K562 (cell line): Measurements from ENCODE around the gene EPDR1. TPM values are rescaled to one million over a fixed set of nuclear protein-coding genes. Genes with fewer than 3 reads are reported as not detected.

ENCODE experiments used
- ATAC-seq: fragments of 200-7000 bp; cut with Tn5 transposase; 3 replicates; pipeline ENCODE4 v1.9.1; 2020; ENCODE audit warnings: moderate library complexity
- BruUV-seq: library from RNA; stranded (reverse); fragments of 400-500 nt; replicated peaks from 2 replicates; lab custom pipeline; 2021; lab: Mats Ljungman, UMichigan
- CTCF ChIA-PET: fragments of 300-600 bp; formaldehyde crosslinking; extraction: SDS; loops from one replicate; lab custom pipeline; 2021; ENCODE audit warnings: low intra/inter-chr PET ratio; lab: Yijun Ruan, JAX
- POLR2A ChIA-PET: fragments of 300-600, 350-650 bp; sonication (Branson Sonifier 250); formaldehyde crosslinking; extraction: SDS; loops from one replicate; lab custom pipeline; 2021; ENCODE audit warnings: antibody characterized with exemption, inconsistent platforms; lab: Yijun Ruan, JAX
- DNase-seq, 4 experiments: peaks; one replicate each; pipeline versions ENCODE4 v3.0.0 to v3.0.0-alpha.2; 2011 to 2018; ENCODE audit warnings: low spot score in 3 of 4, mixed read lengths in 3 of 4; ENCODE audit errors: extremely low read depth in 1 of 4
- FAIRE-seq: peaks from 2 replicates; lab custom pipeline; 2011; peaks lifted over from hg19 to GRCh38; lab: Jason Lieb, UNC
- H2AFZ ChIP-seq: 2 replicates; pipeline ENCODE4 v1.6.0; 2011; ENCODE audit warnings: low read depth, low read length, control low read depth, inconsistent platforms
- H3K27ac ChIP-seq: fragments of 200-600 bp; 3 replicates; pipeline ENCODE4 v1.8.0; 2011; ENCODE audit warnings: low read depth, mild to moderate bottlenecking, control low read depth, inconsistent platforms, low read length, moderate library complexity, mixed read lengths; ENCODE audit errors: extremely low read depth
- H3K27me3 ChIP-seq, 2 experiments: fragments of 300-600 bp in 1 of 2; 2 replicates in 1 of 2; 3 replicates in 1 of 2; pipeline versions ENCODE4 v1.6.0 to v1.8.0; 2011; ENCODE audit warnings: inconsistent platforms in 2 of 2, low read length in 2 of 2, mild to moderate bottlenecking in 1 of 2, mixed read lengths in 1 of 2, moderate library complexity in 1 of 2; ENCODE audit not compliant: control insufficient read depth in 2 of 2, insufficient read depth in 2 of 2
- H3K36me3 ChIP-seq: fragments of 300-600 bp; 3 replicates; pipeline ENCODE4 v1.8.0; 2011; ENCODE audit warnings: mild to moderate bottlenecking, low read length, inconsistent platforms; ENCODE audit not compliant: control insufficient read depth, insufficient read depth
- H3K4me1 ChIP-seq, 2 experiments: fragments of 200-600 bp in 1 of 2; replicated peaks in 1 of 2; 2 replicates in 1 of 2; 3 replicates in 1 of 2; pipeline versions ENCODE4 v1.5.1 to v1.8.0; 2011; ENCODE audit warnings: inconsistent platforms in 2 of 2, low read length in 2 of 2, mild to moderate bottlenecking in 1 of 2, mixed read lengths in 1 of 2, moderate library complexity in 1 of 2; ENCODE audit not compliant: control insufficient read depth in 2 of 2, insufficient read depth in 2 of 2
- H3K4me2 ChIP-seq: 2 replicates; pipeline ENCODE4 v1.6.1; 2011; ENCODE audit warnings: low read length, control low read depth, inconsistent platforms, mixed read lengths; ENCODE audit not compliant: insufficient read depth
- H3K4me3 ChIP-seq: fragments of 200-600 bp; sonication (generic), shearing (Covaris generic); 2 replicates; pipeline ENCODE4 v1.5.1; 2016; ENCODE audit warnings: control low read depth, inconsistent platforms
- H3K79me2 ChIP-seq: fragments of 200-600 bp; 3 replicates; pipeline ENCODE4 v1.8.0; 2011; ENCODE audit warnings: low read length, inconsistent platforms; ENCODE audit not compliant: control insufficient read depth, insufficient read depth
- H3K9ac ChIP-seq, 2 experiments: 2 replicates each; pipeline versions ENCODE4 v1.6.0 to v1.6.1; 2011; ENCODE audit warnings: low read depth in 2 of 2, low read length in 2 of 2, control low read depth in 1 of 2, inconsistent platforms in 1 of 2, mild to moderate bottlenecking in 1 of 2, mixed read lengths in 1 of 2; ENCODE audit not compliant: insufficient read depth in 1 of 2
- H3K9me1 ChIP-seq: one replicate; pipeline ENCODE4 v1.6.0; 2011; ENCODE audit warnings: inconsistent platforms, mild to moderate bottlenecking, low read length, moderate library complexity; ENCODE audit not compliant: control insufficient read depth, insufficient read depth
- H3K9me3 ChIP-seq: replicated peaks from 2 replicates; pipeline ENCODE4 v1.5.1; 2011; ENCODE audit warnings: low read depth, low read length, inconsistent platforms; ENCODE audit not compliant: control insufficient read depth, insufficient read depth
- H4K20me1 ChIP-seq: replicated peaks from 2 replicates; pipeline ENCODE4 v1.6.1; 2011; ENCODE audit warnings: low read length, inconsistent platforms, mixed read lengths; ENCODE audit not compliant: control insufficient read depth, insufficient read depth
- C11orf30 ChIP-seq: fragments of 450-650 bp; IDR thresholded peaks from 2 replicates; pipeline ENCODE4 v1.6.1; 2016; ENCODE audit warnings: low read depth, mild to moderate bottlenecking
- CBFA2T3 ChIP-seq: fragments of 450-650 bp; IDR thresholded peaks from 2 replicates; pipeline ENCODE4 v1.6.1; 2017
- CEBPG ChIP-seq, 3 experiments: fragments of 200-800 bp in 1 of 3; sonication (Bioruptor generic) in 1 of 3; sonication (generic) in 1 of 3; formaldehyde crosslinking in 1 of 3; IDR thresholded peaks in 2 of 3; conservative IDR thresholded peaks in 1 of 3; 2 replicates each; pipeline versions ENCODE4 v1.6.1 to v1.8.0; 2016 to 2022; ENCODE audit warnings: missing compliant biosample characterization in 2 of 3, missing genetic modification characterization in 2 of 3, mild to moderate bottlenecking in 1 of 3, missing genetic modification reagents in 1 of 3
- CEBPZ ChIP-seq: fragments of 150-350 bp; IDR thresholded peaks from 2 replicates; pipeline ENCODE4 v1.6.1; 2014; ENCODE audit warnings: low read depth, mild to moderate bottlenecking, low read length, borderline replicate concordance
- DDX20 ChIP-seq: fragments of 450-650 bp; IDR thresholded peaks from 2 replicates; pipeline ENCODE4 v1.6.1; 2016; ENCODE audit warnings: missing genetic modification characterization, low read depth, mild to moderate bottlenecking, missing compliant biosample characterization, moderate library complexity
- FUS ChIP-seq: fragments of 200-400 bp; formaldehyde crosslinking; optimal IDR thresholded peaks from 2 replicates; pipeline ENCODE3; 2017; ENCODE audit warnings: low read depth, low read length
- HNRNPK ChIP-seq: fragments of 200-400 bp; formaldehyde crosslinking; IDR thresholded peaks from one replicate; pipeline ENCODE4 v1.6.1; 2018; ENCODE audit warnings: mild to moderate bottlenecking, low read depth, low read length; ENCODE audit not compliant: poor library complexity, severe bottlenecking
- JUNB ChIP-seq: fragments of 450-650 bp; formaldehyde crosslinking; conservative IDR thresholded peaks from 2 replicates; pipeline ENCODE4 v1.4.0; 2020; ENCODE audit warnings: mild to moderate bottlenecking
- NR2F6 ChIP-seq: fragments of 450-650 bp; formaldehyde crosslinking; IDR thresholded peaks from 2 replicates; pipeline ENCODE4 v1.4.0; 2020; ENCODE audit warnings: mild to moderate bottlenecking
- POLR2H ChIP-seq: IDR thresholded peaks from 2 replicates; pipeline ENCODE4 v1.6.1; 2016; ENCODE audit warnings: missing genetic modification characterization, low read depth, mild to moderate bottlenecking, control low read depth, missing compliant biosample characterization, moderate library complexity
- ZNF280B ChIP-seq: fragments of 250-450 bp; sonication (Bioruptor Pico); IDR thresholded peaks from 2 replicates; pipeline ENCODE4 v1.5.1; 2021; ENCODE audit warnings: mild to moderate bottlenecking
- ZNF561 ChIP-seq: fragments of 450-650 bp; formaldehyde crosslinking; conservative IDR thresholded peaks from 2 replicates; pipeline ENCODE4 v1.4.0; 2020; ENCODE audit warnings: mild to moderate bottlenecking, moderate library complexity
- ZNF77 ChIP-seq: fragments of 250-450 bp; sonication (Bioruptor Pico); IDR thresholded peaks from 2 replicates; pipeline ENCODE4 v1.5.0; 2020
- ZSCAN29 ChIP-seq: fragments of 450-650 bp; IDR thresholded peaks from 2 replicates; pipeline ENCODE4 v1.6.1; 2017
- WGBS: fragments of 100-300 bp; shearing (Covaris generic); methylation state at CpG from one replicate; pipeline ENCODE4 v1.1.6; 2016; ENCODE audit warnings: low coverage, mixed read lengths; ENCODE audit not compliant: insufficient coverage; ENCODE audit errors: missing lambda C conversion rate; 5-methylcytosine and 5-hydroxymethylcytosine counted together
- in situ Hi-C: fragments of 300-500 bp; cut with MboI; formaldehyde crosslinking; loops from 4 replicates; pipeline ENCODE4 v1.15.0; 2018; ENCODE audit warnings: inconsistent platforms, mixed read lengths
- intact Hi-C: fragments of 100-400 bp; cut with micrococcal nuclease; formaldehyde crosslinking; loops from 2 replicates; pipeline ENCODE4 v1.14.2; 2022
- polyA plus RNA-seq, 8 experiments: library from polyadenylated mRNA; depleted of rRNA in 4 of 8; stranded (reverse) in 5 of 8; unstranded in 3 of 8; fragments of >200 nt; fragmentation: Nextera tagmentation in 2 of 8; fragmentation: Illumina TruSeq in 1 of 8; extraction: Ambion mirVana in 2 of 8; extraction: Trizol in 1 of 8; gene quantifications; 2 replicates each; pipeline versions ENCODE4 v1.2.1 to v1.2.3, GENCODE V29; 2011 to 2014; ENCODE audit warnings: inconsistent platforms in 1 of 8, missing spikeins in 1 of 8
- total RNA-seq, 7 experiments: library from RNA; depleted of rRNA in 6 of 7; stranded (reverse); fragments of >200 nt in 6 of 7; fragmentation: Illumina TruSeq in 2 of 7; extraction: Trizol in 2 of 7; gene quantifications; 2 replicates each; pipeline versions ENCODE4 v1.2.1 to v1.2.3, GENCODE V29; 2011 to 2021; ENCODE audit warnings: low replicate concordance in 1 of 7

The EPDR1 gene
- total and polyA plus RNA-seq, 9 of the 15 experiments (the other 6 are each of a cell fraction or from before 2014, with no cell fraction given) = 0.01 to 0.11 TPM; not detected in 7

GRCh38 chr7:37943905-37944736 lies 23.7 kb downstream of the EPDR1 start:
- no TSS peak for BruUV-seq
- Histone ChIP-seq H3K4me3 (no peak overlapping the region), H3K27ac (no peak overlapping the region), H3K9me3 (no peaks in the 10 kb centered on the region), H3K27me3 (no peaks in the 10 kb centered on the region; a peak in 1 of 5 replicates), H3K4me1 (peaks cover 0 to 5% of the 10 kb centered on the region in 2 experiments; a peak in 2 of 5 replicates), H3K4me2 (no peak overlapping the region), H4K20me1 (no peaks in the 10 kb centered on the region), H2AFZ (no peak overlapping the region), H3K36me3 (no peaks in the 10 kb centered on the region), H3K9ac (no peak overlapping the region), H3K9me1 (no peaks in the 10 kb centered on the region), H3K79me2 (no peaks in the 10 kb centered on the region)
- intact Hi-C loops = no loop called here
- ChIA-PET CTCF (no interaction called here), POLR2A (interaction anchor here (0.6 kb wide), 1 partner anchor 27 kb away, joined by 3 read pairs; no protein-coding TSS in a partner anchor)
- 30% methylated on average over 7 of the region's 8 CpGs for WGBS
- no peak for DNase-seq
- FAIRE-seq = no peak
- in situ Hi-C loops = no loop called here
- no peak for ATAC-seq
- no peak for TF ChIP-seq CEBPG (CRISPR knock-in tag; IDR thresholded peaks at IDR 0.05)
- TF ChIP-seq CEBPG (tag; conservative IDR thresholded peaks at IDR 0.05 in 1 of 2, IDR thresholded peaks at IDR 0.05 in 1 of 2) = no peak
- TF ChIP-seq FUS = no peak
- no peak for TF ChIP-seq C11orf30
- no peak for TF ChIP-seq ZNF280B (CRISPR knock-in tag)
- no peak for TF ChIP-seq CEBPZ
- no peak for TF ChIP-seq JUNB
- TF ChIP-seq ZNF561 = no peak
- TF ChIP-seq NR2F6 = no peak
- no peak for TF ChIP-seq ZNF77 (CRISPR knock-in tag)
- no peak for TF ChIP-seq ZSCAN29
- no peak for TF ChIP-seq CBFA2T3
- TF ChIP-seq DDX20 (tag) = no peak
- no peak for TF ChIP-seq POLR2H (tag)
- TF ChIP-seq HNRNPK = no peak
